ENCODE measurements around the gene DPYSL5. TPM values are rescaled to one million over a fixed set of nuclear protein-coding genes. Genes with fewer than 3 reads are reported as not detected.

Gene DPYSL5
- polyA plus RNA-seq, 1 donor from 2014 or later, result 111 TPM

GRCh38 chr2:26971911-26972786 is 124.2 kb downstream of the DPYSL5 start:
- peak overlapping the region; percentile 82 for H3K4me2 ChIP-seq (ENCODE audit: low read length)
- no peaks in the 10 kb centered on the region for H3K9me2 ChIP-seq (ENCODE audit: insufficient read depth, low read length)
- peak overlapping the region; percentile 79 for H3K4me3 ChIP-seq (ENCODE audit: low read length)
- H3K36me3 ChIP-seq (ENCODE audit: insufficient read depth, low read length), result no peaks in the 10 kb centered on the region
- H3K27me3 ChIP-seq (ENCODE audit: insufficient read depth, low read depth, low read length), result no peaks in the 10 kb centered on the region
- TF ChIP-seq CTCF (IDR thresholded peaks at IDR 0.05; ENCODE audit: poor library complexity, severe bottlenecking) (no peak), EP300 (conservative IDR thresholded peaks at IDR 0.05; ENCODE audit: poor library complexity, severe bottlenecking) (no peak), RAD21 (conservative IDR thresholded peaks at IDR 0.05) (no peak), EZH2 (IDR thresholded peaks at IDR 0.05; ENCODE audit: borderline replicate concordance, insufficient read depth, low read length, poor library complexity, severe bottlenecking) (no peak)
- peaks cover 60% of the 10 kb centered on the region for H3K79me2 ChIP-seq (replicated peaks; ENCODE audit: insufficient read depth, low read length)
- no peak overlapping the region for H3K27ac ChIP-seq (ENCODE audit: low read length)
- peaks cover 6% of the 10 kb centered on the region for H4K20me1 ChIP-seq (ENCODE audit: insufficient read depth)
- H3K9ac ChIP-seq (ENCODE audit: low read length), result peak overlapping the region; percentile 86
- H3F3A ChIP-seq (ENCODE audit: insufficient read depth, low read length, poor library complexity, severe bottlenecking), result no peaks in the 10 kb centered on the region
- H2AFZ ChIP-seq (ENCODE audit: low read depth, low read length), result no peak overlapping the region
- H3K9me3 ChIP-seq (ENCODE audit: low read length), result no peaks in the 10 kb centered on the region

GRCh38 chr2:26974352-26974751 is 126.4 kb downstream of the DPYSL5 start:
- H3K9me3 ChIP-seq (ENCODE audit: low read length), result no peaks in the 10 kb centered on the region
- H3K27me3 ChIP-seq (ENCODE audit: insufficient read depth, low read depth, low read length), result no peaks in the 10 kb centered on the region
- no peaks in the 10 kb centered on the region for H3F3A ChIP-seq (ENCODE audit: insufficient read depth, low read length, poor library complexity, severe bottlenecking)
- H3K27ac ChIP-seq (ENCODE audit: low read length), result no peak overlapping the region
- H4K20me1 ChIP-seq (ENCODE audit: insufficient read depth), result peaks cover 9% of the 10 kb centered on the region
- no peaks in the 10 kb centered on the region for H3K36me3 ChIP-seq (ENCODE audit: insufficient read depth, low read length)
- no peak for TF ChIP-seq EZH2 (IDR thresholded peaks at IDR 0.05; ENCODE audit: borderline replicate concordance, insufficient read depth, low read length, poor library complexity, severe bottlenecking)
- TF ChIP-seq SMC3 (conservative IDR thresholded peaks at IDR 0.05; ENCODE audit: poor library complexity), result no peak
- no peak for TF ChIP-seq MXI1 (conservative IDR thresholded peaks at IDR 0.05; ENCODE audit: poor library complexity, severe bottlenecking)
- TF ChIP-seq REST (IDR thresholded peaks at IDR 0.05; ENCODE audit: borderline replicate concordance), result no peak
- no peak for TF ChIP-seq CTCF (IDR thresholded peaks at IDR 0.05; ENCODE audit: poor library complexity, severe bottlenecking)
- no peak for TF ChIP-seq POLR2AphosphoS5 (IDR thresholded peaks at IDR 0.05)
- no peak for TF ChIP-seq EP300 (conservative IDR thresholded peaks at IDR 0.05; ENCODE audit: poor library complexity, severe bottlenecking)
- TF ChIP-seq RAD21 (conservative IDR thresholded peaks at IDR 0.05), result no peak
- TF ChIP-seq TAF1 (IDR thresholded peaks at IDR 0.05; ENCODE audit: low read depth), result no peak
- no peak overlapping the region for H2AFZ ChIP-seq (ENCODE audit: low read depth, low read length)
- H3K9me2 ChIP-seq (ENCODE audit: insufficient read depth, low read length), result no peaks in the 10 kb centered on the region
- H3K4me3 ChIP-seq (ENCODE audit: low read length), result peak overlapping the region; percentile 1
- no peak overlapping the region for H3K9ac ChIP-seq (ENCODE audit: low read length)
- peaks cover 68% of the 10 kb centered on the region for H3K79me2 ChIP-seq (replicated peaks; ENCODE audit: insufficient read depth, low read length)
- no peak overlapping the region for H3K4me2 ChIP-seq (ENCODE audit: low read length)

Data from neural cell (in vitro differentiated cells).